SK-N-SH treated with all-trans-retinoic acid at 6 μM for 48 hours (cell line): ENCODE data around the gene DIPK2A.

Experiments
- ESRRG ChIP-seq: fragments of 250-450 bp; sonication (Bioruptor Pico); IDR thresholded peaks from 2 replicates; pipeline ENCODE4 v1.6.1; 2021; ENCODE audit warnings: mild to moderate bottlenecking
- PPARA ChIP-seq: fragments of 250-450 bp; sonication (Bioruptor Pico); IDR thresholded peaks from 2 replicates; pipeline ENCODE4 v1.5.0; 2020; ENCODE audit warnings: mild to moderate bottlenecking, borderline replicate concordance
- RARB ChIP-seq: fragments of 250-450 bp; sonication (Bioruptor Pico); IDR thresholded peaks from 2 replicates; pipeline ENCODE4 v1.8.0; 2021; ENCODE audit warnings: mild to moderate bottlenecking, moderate library complexity
- ZFP30 ChIP-seq: fragments of 450-650 bp; formaldehyde crosslinking; IDR thresholded peaks from 2 replicates; pipeline ENCODE4 v1.5.0; 2022; ENCODE audit warnings: mild to moderate bottlenecking, moderate library complexity
- ZNF70 ChIP-seq: fragments of 450-650 bp; formaldehyde crosslinking; IDR thresholded peaks from 2 replicates; pipeline ENCODE4 v1.5.0; 2020; ENCODE audit warnings: mild to moderate bottlenecking, moderate library complexity
- TF ChIP-seq, protein P1 (sequence below): fragments of 250-450 bp; sonication (Bioruptor Pico); IDR thresholded peaks from 2 replicates; pipeline ENCODE4 v1.8.0; 2020; ENCODE audit warnings: mild to moderate bottlenecking, moderate library complexity, borderline replicate concordance

DNA sequence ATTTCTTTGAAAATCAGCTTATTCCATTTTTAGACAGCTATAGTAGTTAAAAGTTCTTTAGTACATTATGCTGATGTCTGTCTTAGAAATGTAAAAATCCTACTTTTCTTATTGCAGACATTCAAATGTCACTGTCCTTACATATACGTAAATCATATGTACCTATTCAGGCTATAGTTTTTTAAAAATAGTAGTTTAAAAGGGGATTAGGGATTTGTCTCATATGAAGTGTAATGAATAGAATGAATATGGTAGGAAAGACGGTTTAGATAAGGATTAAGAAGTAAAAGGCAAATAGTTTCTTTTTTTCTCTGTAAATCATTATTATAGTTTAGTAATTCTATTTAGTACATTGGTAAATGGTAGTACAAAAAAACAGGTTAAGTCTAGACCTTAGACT lies 7.4 kb downstream of the DIPK2A start:
- TF ChIP-seq ESRRG (no peak), ZFP30 (CRISPR knock-in tag) (no peak), RARB (CRISPR knock-in tag) (no peak), PPARA (CRISPR knock-in tag) (no peak), ZNF70 (no peak)
- TF ChIP-seq, protein P1, sequence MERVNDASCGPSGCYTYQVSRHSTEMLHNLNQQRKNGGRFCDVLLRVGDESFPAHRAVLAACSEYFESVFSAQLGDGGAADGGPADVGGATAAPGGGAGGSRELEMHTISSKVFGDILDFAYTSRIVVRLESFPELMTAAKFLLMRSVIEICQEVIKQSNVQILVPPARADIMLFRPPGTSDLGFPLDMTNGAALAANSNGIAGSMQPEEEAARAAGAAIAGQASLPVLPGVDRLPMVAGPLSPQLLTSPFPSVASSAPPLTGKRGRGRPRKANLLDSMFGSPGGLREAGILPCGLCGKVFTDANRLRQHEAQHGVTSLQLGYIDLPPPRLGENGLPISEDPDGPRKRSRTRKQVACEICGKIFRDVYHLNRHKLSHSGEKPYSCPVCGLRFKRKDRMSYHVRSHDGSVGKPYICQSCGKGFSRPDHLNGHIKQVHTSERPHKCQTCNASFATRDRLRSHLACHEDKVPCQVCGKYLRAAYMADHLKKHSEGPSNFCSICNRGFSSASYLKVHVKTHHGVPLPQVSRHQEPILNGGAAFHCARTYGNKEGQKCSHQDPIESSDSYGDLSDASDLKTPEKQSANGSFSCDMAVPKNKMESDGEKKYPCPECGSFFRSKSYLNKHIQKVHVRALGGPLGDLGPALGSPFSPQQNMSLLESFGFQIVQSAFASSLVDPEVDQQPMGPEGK (CRISPR knock-in tag), result no peak
